DOHH2 (cell line): ENCODE data around the gene COL1A1.

Experiments
- H3F3A ChIP-seq: fragments of 200-600 bp; sonication (generic), shearing (Covaris generic); 2 replicates; pipeline ENCODE4 v1.6.0; 2016; ENCODE audit warnings: antibody characterized with exemption, mild to moderate bottlenecking; ENCODE audit not compliant: control insufficient read depth, insufficient read depth
- H3K27ac ChIP-seq: fragments of 200-600 bp; sonication (generic); 2 replicates; pipeline ENCODE4 v1.5.1; 2014; ENCODE audit warnings: low read depth, mild to moderate bottlenecking, low read length, moderate library complexity
- H3K27me3 ChIP-seq: fragments of 200-600 bp; sonication (generic); 2 replicates; pipeline ENCODE4 v1.6.1; 2014; ENCODE audit warnings: mild to moderate bottlenecking, low read length, mixed read lengths; ENCODE audit not compliant: control insufficient read depth
- H3K36me3 ChIP-seq: fragments of 200-600 bp; sonication (generic); 2 replicates; pipeline ENCODE4 v1.6.1; 2014; ENCODE audit warnings: mild to moderate bottlenecking, low read length, moderate library complexity, mixed read lengths; ENCODE audit not compliant: control insufficient read depth
- H3K4me1 ChIP-seq: fragments of 200-600 bp; sonication (generic); 2 replicates; pipeline ENCODE4 v1.6.1; 2014; ENCODE audit warnings: mild to moderate bottlenecking, low read length, mixed read lengths; ENCODE audit not compliant: control insufficient read depth
- H3K4me2 ChIP-seq: fragments of 200-600 bp; sonication (generic); 2 replicates; pipeline ENCODE4 v1.6.0; 2014; ENCODE audit warnings: mild to moderate bottlenecking, low read length, moderate library complexity
- H3K4me3 ChIP-seq: fragments of 200-600 bp; sonication (generic); 2 replicates; pipeline ENCODE4 v1.5.1; 2014; ENCODE audit warnings: mild to moderate bottlenecking, low read length, mixed read lengths
- H3K79me2 ChIP-seq: fragments of 200-600 bp; sonication (generic); 2 replicates; pipeline ENCODE4 v1.6.1; 2014; ENCODE audit warnings: mild to moderate bottlenecking, low read length, mixed read lengths; ENCODE audit not compliant: control insufficient read depth
- H3K9me2 ChIP-seq: fragments of 200-600 bp; sonication (generic); replicated peaks from 2 replicates; pipeline ENCODE4 v1.6.1; 2014; ENCODE audit warnings: mild to moderate bottlenecking, low read length, mixed read lengths; ENCODE audit not compliant: control insufficient read depth
- H3K9me3 ChIP-seq: fragments of 200-600 bp; sonication (generic); 2 replicates; pipeline ENCODE4 v1.6.1; 2014; ENCODE audit warnings: antibody characterized with exemption, low read length, mixed read lengths; ENCODE audit not compliant: control insufficient read depth, insufficient read depth
- H4K20me1 ChIP-seq: fragments of 200-600 bp; sonication (generic); 2 replicates; pipeline ENCODE4 v1.6.0; 2014; ENCODE audit warnings: low read depth, mild to moderate bottlenecking, antibody characterized with exemption, low read length, moderate library complexity; ENCODE audit not compliant: control insufficient read depth, insufficient read depth
- EZH2phosphoT487 ChIP-seq: fragments of 200-600 bp; sonication (generic); IDR thresholded peaks from 2 replicates; pipeline ENCODE4 v1.6.1; 2017; ENCODE audit warnings: borderline replicate concordance, mild to moderate bottlenecking, antibody characterized with exemption, low read length, moderate library complexity, mixed read lengths
- TF ChIP-seq, protein P1 (sequence below): fragments of 200-600 bp; sonication (generic); IDR thresholded peaks from one replicate; pipeline ENCODE4 v1.5.1; 2014; ENCODE audit warnings: antibody characterized with exemption, mild to moderate bottlenecking, low read depth, low read length; ENCODE audit not compliant: poor library complexity, severe bottlenecking

The COL1A1 gene

DNA sequence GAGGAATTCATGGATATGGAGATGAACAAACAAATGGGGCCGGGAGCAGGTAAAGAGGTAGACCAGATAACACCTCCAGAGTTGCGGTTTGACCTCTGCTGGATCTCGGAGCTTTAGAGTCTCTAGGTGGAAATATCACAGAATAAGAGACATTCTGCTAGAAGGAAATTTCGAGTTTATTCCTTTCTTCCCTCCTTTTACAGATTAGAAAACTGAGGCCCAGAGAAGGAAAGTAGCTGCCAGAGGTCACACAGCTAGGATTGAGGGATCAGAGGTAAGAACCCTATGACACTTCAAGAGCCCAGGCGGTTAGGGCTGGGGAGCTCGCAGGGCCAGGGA, 7.7 kb upstream of the COL1A1 start:
- no peaks in the 10 kb centered on the region for H3K79me2 ChIP-seq
- H4K20me1 ChIP-seq, result no peaks in the 10 kb centered on the region
- no peaks in the 10 kb centered on the region for H3F3A ChIP-seq
- no peaks in the 10 kb centered on the region for H3K9me3 ChIP-seq
- H3K27ac ChIP-seq, result no peak overlapping the region
- H3K4me2 ChIP-seq, result no peak overlapping the region
- TF ChIP-seq, protein P1, sequence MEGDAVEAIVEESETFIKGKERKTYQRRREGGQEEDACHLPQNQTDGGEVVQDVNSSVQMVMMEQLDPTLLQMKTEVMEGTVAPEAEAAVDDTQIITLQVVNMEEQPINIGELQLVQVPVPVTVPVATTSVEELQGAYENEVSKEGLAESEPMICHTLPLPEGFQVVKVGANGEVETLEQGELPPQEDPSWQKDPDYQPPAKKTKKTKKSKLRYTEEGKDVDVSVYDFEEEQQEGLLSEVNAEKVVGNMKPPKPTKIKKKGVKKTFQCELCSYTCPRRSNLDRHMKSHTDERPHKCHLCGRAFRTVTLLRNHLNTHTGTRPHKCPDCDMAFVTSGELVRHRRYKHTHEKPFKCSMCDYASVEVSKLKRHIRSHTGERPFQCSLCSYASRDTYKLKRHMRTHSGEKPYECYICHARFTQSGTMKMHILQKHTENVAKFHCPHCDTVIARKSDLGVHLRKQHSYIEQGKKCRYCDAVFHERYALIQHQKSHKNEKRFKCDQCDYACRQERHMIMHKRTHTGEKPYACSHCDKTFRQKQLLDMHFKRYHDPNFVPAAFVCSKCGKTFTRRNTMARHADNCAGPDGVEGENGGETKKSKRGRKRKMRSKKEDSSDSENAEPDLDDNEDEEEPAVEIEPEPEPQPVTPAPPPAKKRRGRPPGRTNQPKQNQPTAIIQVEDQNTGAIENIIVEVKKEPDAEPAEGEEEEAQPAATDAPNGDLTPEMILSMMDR, result no peak
- no peak for TF ChIP-seq EZH2phosphoT487
- H3K4me1 ChIP-seq, result no peaks in the 10 kb centered on the region
- no peak overlapping the region for H3K4me3 ChIP-seq
- no peaks in the 10 kb centered on the region for H3K9me2 ChIP-seq
- H3K27me3 ChIP-seq, result peaks cover 67% of the 10 kb centered on the region
- no peaks in the 10 kb centered on the region for H3K36me3 ChIP-seq

DNA sequence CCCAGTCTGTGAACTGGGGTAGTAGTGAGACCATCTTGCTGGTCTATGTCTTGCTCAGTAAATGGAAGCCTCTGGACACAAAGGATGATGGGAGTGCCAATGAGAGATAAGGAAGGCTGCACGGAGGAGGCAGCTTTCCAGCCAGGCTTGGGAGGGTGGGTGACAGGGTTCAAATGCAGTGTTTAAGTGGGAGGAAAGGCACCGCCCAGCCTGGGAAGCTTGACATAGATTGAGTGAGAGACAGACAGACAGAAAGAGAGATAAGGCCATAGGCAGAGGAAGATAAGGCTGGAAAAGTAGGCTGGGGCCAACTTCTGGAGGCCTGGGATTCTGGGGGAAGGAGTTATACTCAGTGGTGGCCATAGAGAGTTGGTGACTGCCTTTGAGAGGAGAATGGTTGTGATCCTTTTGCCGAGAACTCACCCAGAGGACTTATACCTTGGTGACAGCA, 7.2 kb upstream of the COL1A1 start:
- Histone ChIP-seq H3F3A (no peaks in the 10 kb centered on the region), H3K4me3 (no peak overlapping the region), H3K9me2 (no peaks in the 10 kb centered on the region), H3K79me2 (no peaks in the 10 kb centered on the region), H4K20me1 (no peaks in the 10 kb centered on the region), H3K27ac (no peak overlapping the region), H3K9me3 (no peaks in the 10 kb centered on the region), H3K4me1 (no peaks in the 10 kb centered on the region), H3K27me3 (peaks cover 67% of the 10 kb centered on the region), H3K36me3 (no peaks in the 10 kb centered on the region), H3K4me2 (no peak overlapping the region)
- TF ChIP-seq, protein P1, result no peak
- no peak for TF ChIP-seq EZH2phosphoT487

DNA sequence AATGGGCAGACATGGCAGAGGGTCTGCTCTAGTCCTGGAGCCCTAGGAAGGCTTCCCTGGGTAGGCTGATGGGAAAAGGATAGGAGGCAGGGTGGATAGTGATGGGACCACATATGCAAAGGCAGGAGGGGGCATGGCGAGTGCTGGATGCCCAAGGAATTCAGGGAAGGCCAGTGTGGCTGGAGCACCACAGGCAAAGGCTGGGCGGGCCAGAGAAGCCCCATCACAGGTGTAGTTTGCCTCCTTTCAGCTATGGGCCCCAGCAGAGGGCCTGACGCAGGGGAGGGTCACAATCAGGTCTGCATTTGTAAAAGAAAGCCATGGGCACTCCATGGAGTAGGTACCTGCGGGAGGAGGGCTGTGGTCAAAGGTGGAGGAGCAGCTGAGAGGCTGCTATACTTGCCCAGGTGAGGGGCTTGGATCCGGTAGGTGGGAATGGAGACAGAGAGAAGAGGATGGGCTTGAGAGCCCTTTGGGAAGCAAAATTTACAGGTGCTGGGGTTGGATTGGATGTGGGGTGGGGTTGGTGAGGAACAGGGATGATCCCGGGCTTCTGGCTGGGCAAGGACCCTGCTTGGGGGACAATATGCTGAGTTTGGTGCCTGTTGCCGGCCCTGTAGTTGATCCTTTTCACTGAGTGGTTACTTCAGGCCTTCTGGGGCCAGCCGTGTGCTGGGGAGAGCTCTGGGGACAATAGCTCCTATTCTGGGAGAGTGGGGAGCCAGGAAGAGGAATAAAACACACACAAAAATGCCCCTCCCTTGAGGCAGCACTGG, 6.5 kb upstream of the COL1A1 start:
- TF ChIP-seq, protein P1, result no peak
- TF ChIP-seq EZH2phosphoT487, result no peak
- Histone ChIP-seq H3F3A (no peaks in the 10 kb centered on the region), H3K9me3 (no peaks in the 10 kb centered on the region), H3K9me2 (no peaks in the 10 kb centered on the region), H3K79me2 (no peaks in the 10 kb centered on the region), H3K27ac (no peak overlapping the region), H3K4me1 (no peaks in the 10 kb centered on the region), H3K4me3 (no peak overlapping the region), H4K20me1 (no peaks in the 10 kb centered on the region), H3K4me2 (no peak overlapping the region), H3K36me3 (no peaks in the 10 kb centered on the region), H3K27me3 (peaks cover 72% of the 10 kb centered on the region)
